Loucy (cell line): Measurements from ENCODE around the gene KRT77.

Experiments
- H2AFZ ChIP-seq: fragments of 200-600 bp; sonication (generic); 2 replicates; pipeline ENCODE4 v1.6.0; 2016; ENCODE audit warnings: antibody characterized with exemption, mild to moderate bottlenecking, low read length, moderate library complexity
- H3F3A ChIP-seq: fragments of 200-600 bp; 2 replicates; pipeline ENCODE4 v1.6.0; 2016; ENCODE audit warnings: antibody characterized with exemption, low read depth, mild to moderate bottlenecking
- H3K27me3 ChIP-seq: fragments of 200-600 bp; sonication (generic); 2 replicates; pipeline ENCODE4 v1.6.1; 2014; ENCODE audit warnings: low read length, mild to moderate bottlenecking; ENCODE audit not compliant: insufficient read depth, poor library complexity, severe bottlenecking
- H3K36me3 ChIP-seq: fragments of 200-600 bp; sonication (generic); 2 replicates; pipeline ENCODE4 v1.6.1; 2016; ENCODE audit warnings: low read length; ENCODE audit not compliant: insufficient read depth
- H3K4me1 ChIP-seq: fragments of 200-600 bp; sonication (generic); 2 replicates; pipeline ENCODE4 v1.5.1; 2014; ENCODE audit warnings: low read length, mild to moderate bottlenecking; ENCODE audit not compliant: insufficient read depth, poor library complexity, severe bottlenecking
- H3K4me2 ChIP-seq: fragments of 200-600 bp; sonication (generic); 2 replicates; pipeline ENCODE4 v1.6.0; 2014; ENCODE audit warnings: antibody characterized with exemption, low read length, low read depth, mild to moderate bottlenecking; ENCODE audit not compliant: poor library complexity, severe bottlenecking
- H3K4me3 ChIP-seq: fragments of 200-600 bp; sonication (generic); 2 replicates; pipeline ENCODE4 v1.5.1; 2014; ENCODE audit warnings: low read length, mild to moderate bottlenecking, mixed read lengths; ENCODE audit not compliant: poor library complexity, severe bottlenecking
- H3K79me2 ChIP-seq: fragments of 200-600 bp; sonication (generic); 2 replicates; pipeline ENCODE4 v1.6.1; 2014; ENCODE audit warnings: low read length; ENCODE audit not compliant: insufficient read depth
- H3K9ac ChIP-seq: fragments of 200-600 bp; sonication (generic); 2 replicates; pipeline ENCODE4 v1.6.0; 2014; ENCODE audit warnings: mild to moderate bottlenecking, low read depth, low read length, moderate library complexity; ENCODE audit not compliant: poor library complexity, severe bottlenecking
- H3K9me2 ChIP-seq: fragments of 200-600 bp; sonication (generic); replicated peaks from 2 replicates; pipeline ENCODE4 v1.6.1; 2016; ENCODE audit warnings: low read depth, low read length, mixed read lengths
- H3K9me3 ChIP-seq: fragments of 200-600 bp; sonication (generic); 2 replicates; pipeline ENCODE4 v1.6.1; 2014; ENCODE audit warnings: mild to moderate bottlenecking, antibody characterized with exemption, low read length, low read depth; ENCODE audit not compliant: insufficient read depth
- H4K20me1 ChIP-seq: fragments of 200-600 bp; sonication (generic); 2 replicates; pipeline ENCODE4 v1.6.0; 2014; ENCODE audit warnings: antibody characterized with exemption, low read length, mild to moderate bottlenecking; ENCODE audit not compliant: insufficient read depth, poor library complexity, severe bottlenecking
- CTCF ChIP-seq: fragments of 200-600 bp; sonication (generic); conservative IDR thresholded peaks from 2 replicates; pipeline ENCODE4 v1.5.1; 2014; ENCODE audit warnings: mild to moderate bottlenecking, antibody characterized with exemption, low read length
- EZH2phosphoT487 ChIP-seq: fragments of 200-600 bp; IDR thresholded peaks from 2 replicates; pipeline ENCODE4 v1.6.1; 2018; ENCODE audit warnings: antibody characterized with exemption, mild to moderate bottlenecking, moderate library complexity, borderline replicate concordance

The KRT77 gene

GRCh38 chr12:52659951-52660350 is 43.4 kb downstream of the KRT77 start:
- no peaks in the 10 kb centered on the region for H3K36me3 ChIP-seq
- H2AFZ ChIP-seq, result peak overlapping the region; percentile 24; the same call in 1 of the 2 replicates
- H3K4me2 ChIP-seq, result no peak overlapping the region
- no peaks in the 10 kb centered on the region for H3K9me3 ChIP-seq
- H3K9me2 ChIP-seq, result no peaks in the 10 kb centered on the region
- H3K27me3 ChIP-seq, result no peaks in the 10 kb centered on the region
- H3K4me1 ChIP-seq, result peaks cover 48% of the 10 kb centered on the region
- TF ChIP-seq EZH2phosphoT487, result no peak
- no peak for TF ChIP-seq CTCF
- H4K20me1 ChIP-seq, result no peaks in the 10 kb centered on the region
- H3K4me3 ChIP-seq, result no peak overlapping the region
- peak overlapping the region; percentile 3 for H3K9ac ChIP-seq
- H3F3A ChIP-seq, result no peaks in the 10 kb centered on the region
- H3K79me2 ChIP-seq, result no peaks in the 10 kb centered on the region

GRCh38 chr12:52659395-52659794 is 43.9 kb downstream of the KRT77 start:
- Histone ChIP-seq H3K9me3 (no peaks in the 10 kb centered on the region), H3K9me2 (no peaks in the 10 kb centered on the region), H3F3A (no peaks in the 10 kb centered on the region), H3K4me1 (peaks cover 52% of the 10 kb centered on the region), H3K9ac (peak overlapping the region; percentile 3), H3K27me3 (no peaks in the 10 kb centered on the region), H3K79me2 (no peaks in the 10 kb centered on the region), H4K20me1 (no peaks in the 10 kb centered on the region), H2AFZ (no peak overlapping the region), H3K36me3 (no peaks in the 10 kb centered on the region), H3K4me2 (no peak overlapping the region), H3K4me3 (no peak overlapping the region)
- no peak for TF ChIP-seq CTCF
- no peak for TF ChIP-seq EZH2phosphoT487

GRCh38 chr12:52658196-52658595 is 45.1 kb downstream of the KRT77 start:
- Histone ChIP-seq H3F3A (no peaks in the 10 kb centered on the region), H3K4me1 (peaks cover 52% of the 10 kb centered on the region), H3K9ac (no peak overlapping the region), H3K9me2 (no peaks in the 10 kb centered on the region), H2AFZ (no peak overlapping the region), H3K36me3 (no peaks in the 10 kb centered on the region), H3K9me3 (no peaks in the 10 kb centered on the region), H3K4me2 (no peak overlapping the region), H3K79me2 (no peaks in the 10 kb centered on the region), H3K4me3 (no peak overlapping the region), H4K20me1 (no peaks in the 10 kb centered on the region), H3K27me3 (no peaks in the 10 kb centered on the region)
- TF ChIP-seq EZH2phosphoT487, result no peak
- TF ChIP-seq CTCF, result no peak
